Measurements from ENCODE around the gene ABHD12.

DNA sequence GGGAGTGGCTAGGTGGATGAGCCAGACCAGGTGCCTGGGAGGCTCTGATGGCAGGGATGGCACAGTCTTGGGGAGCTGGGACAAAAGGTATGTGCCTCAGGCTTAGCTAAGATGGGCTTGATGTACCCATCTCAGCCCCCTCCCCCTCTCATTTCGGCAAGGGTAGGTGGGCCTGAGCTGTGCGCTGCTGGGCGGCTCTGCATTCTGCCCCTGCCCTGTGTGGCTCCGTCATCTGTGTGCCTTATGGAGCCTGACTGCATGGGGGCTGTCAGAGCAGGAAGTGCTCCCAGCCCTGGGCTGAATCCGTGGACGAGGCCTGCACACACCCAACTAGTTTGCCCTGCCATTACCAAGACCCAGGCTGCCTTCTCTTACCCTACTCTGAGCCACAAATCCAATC, 88.0 kb downstream of the ABHD12 start:
- TF ChIP-seq POLR2A (IDR thresholded peaks at IDR 0.05) (no peak), POLR2AphosphoS5 (IDR thresholded peaks at IDR 0.05) (no peak)

All from stomach (tissue), 4 donors.